HG02571 (cell line): ENCODE measurements around the gene DYRK2.

Experiments used
- ATAC-seq: cut with Tn5 transposase; IDR thresholded peaks from one replicate; pipeline ENCODE4 v1.9.1; 2021; ENCODE audit warnings: mild to moderate bottlenecking, moderate library complexity; ENCODE audit not compliant: unreplicated experiment

Gene DYRK2

GRCh38 chr12:67698672-67699581 is 50.4 kb downstream of the DYRK2 start:
- peak; percentile 98 for ATAC-seq

GRCh38 chr12:67701121-67701520 is 52.6 kb downstream of the DYRK2 start:
- ATAC-seq = no peak

- ATAC-seq = no peak
These were observed 53.6 kb downstream of the DYRK2 start for GRCh38 chr12:67702136-67702535.

GRCh38 chr12:67704071-67704470 is 55.5 kb downstream of the DYRK2 start:
- ATAC-seq = no peak

GRCh38 chr12:67705394-67706370 is 57.1 kb downstream of the DYRK2 start:
- no peak for ATAC-seq

- no peak for ATAC-seq
These were observed 60.9 kb downstream of the DYRK2 start for GRCh38 chr12:67709367-67709954.

GRCh38 chr12:67710582-67710981 is 62.0 kb downstream of the DYRK2 start:
- ATAC-seq = peak; percentile 98

- ATAC-seq = no peak
These were observed 63.5 kb downstream of the DYRK2 start for GRCh38 chr12:67712011-67712410.

- no peak for ATAC-seq
These were observed 66.1 kb downstream of the DYRK2 start for GRCh38 chr12:67714648-67715047.
